Retinal pigment epithelial cell (primary cell): Measurements from ENCODE around the gene KYAT1.
"Not testable (repeated sequence)": the region's sequence is repeated elsewhere in the genome, so short reads cannot be mapped to it uniquely, and the experiment has no call there.

ENCODE experiments used
- DNase-seq: peaks from one replicate; pipeline ENCODE4 v3.0.0-alpha.2; 2010; ENCODE audit warnings: low read depth
- H3K4me3 ChIP-seq: 2 replicates; pipeline ENCODE4 v1.5.1; 2011; ENCODE audit warnings: mild to moderate bottlenecking, low read length, control low read depth, moderate library complexity
- TF ChIP-seq, protein P1 (sequence below): conservative IDR thresholded peaks from 2 replicates; pipeline ENCODE4 v1.5.1; 2011; ENCODE audit warnings: low read depth, low read length, control low read depth, inconsistent platforms

The KYAT1 gene

DNA sequence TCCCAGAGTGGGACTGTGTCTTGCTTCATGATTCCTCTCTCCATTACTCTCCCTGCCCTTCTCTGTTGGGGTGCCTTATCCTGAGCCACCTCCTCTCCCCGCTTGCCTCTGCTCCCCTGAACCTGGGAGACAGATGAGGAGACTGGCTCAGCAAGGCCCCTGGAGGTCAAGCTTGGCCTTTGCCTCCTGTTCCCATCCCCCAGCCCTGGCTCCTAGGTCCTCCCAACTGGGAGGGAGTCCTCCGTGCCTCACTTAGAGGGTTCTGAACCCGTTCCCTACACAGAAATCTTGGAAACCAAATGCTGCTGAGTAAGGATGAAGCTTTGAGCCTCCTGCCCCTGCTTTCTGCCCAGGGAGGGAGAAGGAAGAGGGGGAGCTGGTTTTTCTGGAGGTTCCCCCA, 73.2 kb downstream of the KYAT1 start:
- TF ChIP-seq, protein P1, sequence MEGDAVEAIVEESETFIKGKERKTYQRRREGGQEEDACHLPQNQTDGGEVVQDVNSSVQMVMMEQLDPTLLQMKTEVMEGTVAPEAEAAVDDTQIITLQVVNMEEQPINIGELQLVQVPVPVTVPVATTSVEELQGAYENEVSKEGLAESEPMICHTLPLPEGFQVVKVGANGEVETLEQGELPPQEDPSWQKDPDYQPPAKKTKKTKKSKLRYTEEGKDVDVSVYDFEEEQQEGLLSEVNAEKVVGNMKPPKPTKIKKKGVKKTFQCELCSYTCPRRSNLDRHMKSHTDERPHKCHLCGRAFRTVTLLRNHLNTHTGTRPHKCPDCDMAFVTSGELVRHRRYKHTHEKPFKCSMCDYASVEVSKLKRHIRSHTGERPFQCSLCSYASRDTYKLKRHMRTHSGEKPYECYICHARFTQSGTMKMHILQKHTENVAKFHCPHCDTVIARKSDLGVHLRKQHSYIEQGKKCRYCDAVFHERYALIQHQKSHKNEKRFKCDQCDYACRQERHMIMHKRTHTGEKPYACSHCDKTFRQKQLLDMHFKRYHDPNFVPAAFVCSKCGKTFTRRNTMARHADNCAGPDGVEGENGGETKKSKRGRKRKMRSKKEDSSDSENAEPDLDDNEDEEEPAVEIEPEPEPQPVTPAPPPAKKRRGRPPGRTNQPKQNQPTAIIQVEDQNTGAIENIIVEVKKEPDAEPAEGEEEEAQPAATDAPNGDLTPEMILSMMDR: no peak
- DNase-seq: no peak
- H3K4me3 ChIP-seq: no peak overlapping the region

- no peak for DNase-seq
- TF ChIP-seq, protein P1: no peak
- H3K4me3 ChIP-seq: no peak overlapping the region
These were observed 73.9 kb downstream of the KYAT1 start for GRCh38 chr9:128807827-128808226.

GRCh38 chr9:128805661-128806060, 76.1 kb downstream of the KYAT1 start:
- no peak for DNase-seq
- TF ChIP-seq, protein P1: no peak
- H3K4me3 ChIP-seq: no peak overlapping the region

- H3K4me3 ChIP-seq: no peak overlapping the region
- TF ChIP-seq, protein P1: no peak
- no peak for DNase-seq
These were observed 79.3 kb downstream of the KYAT1 start for GRCh38 chr9:128802482-128802881.

- TF ChIP-seq, protein P1: no peak
- no peak for DNase-seq
- no peak overlapping the region for H3K4me3 ChIP-seq
These were observed 81.7 kb downstream of the KYAT1 start for GRCh38 chr9:128800061-128800460.

GRCh38 chr9:128798896-128799295, 82.9 kb downstream of the KYAT1 start:
- no peak overlapping the region for H3K4me3 ChIP-seq
- no peak for DNase-seq
- TF ChIP-seq, protein P1: no peak

GRCh38 chr9:128794961-128795360, 86.8 kb downstream of the KYAT1 start:
- H3K4me3 ChIP-seq: not testable (repeated sequence)

More at GRCh38 chr9:128794961-128795360, 86.8 kb downstream of the KYAT1 start:
- not testable (repeated sequence) for DNase-seq
